NCI-H748 treated with DMSO at 0.1 percent for 48 hours (cell line): ENCODE data around the gene POP4.

Experiments
- DNase-seq: peaks from one replicate; lab custom pipeline; 2025; lab: John Stamatoyannopoulos, UW

The POP4 gene

GRCh38 chr19:29631450-29631849 lies 25.4 kb downstream of the POP4 start:
- DNase-seq, result no peak

GRCh38 chr19:29634002-29634401 lies 27.9 kb downstream of the POP4 start:
- no peak for DNase-seq

GRCh38 chr19:29634423-29635130 lies 28.5 kb downstream of the POP4 start:
- no peak for DNase-seq

- DNase-seq, result no peak
Observed at GRCh38 chr19:29635963-29636362, 29.9 kb downstream of the POP4 start.

- DNase-seq, result no peak
Observed at GRCh38 chr19:29636553-29637360, 30.7 kb downstream of the POP4 start.

DNA sequence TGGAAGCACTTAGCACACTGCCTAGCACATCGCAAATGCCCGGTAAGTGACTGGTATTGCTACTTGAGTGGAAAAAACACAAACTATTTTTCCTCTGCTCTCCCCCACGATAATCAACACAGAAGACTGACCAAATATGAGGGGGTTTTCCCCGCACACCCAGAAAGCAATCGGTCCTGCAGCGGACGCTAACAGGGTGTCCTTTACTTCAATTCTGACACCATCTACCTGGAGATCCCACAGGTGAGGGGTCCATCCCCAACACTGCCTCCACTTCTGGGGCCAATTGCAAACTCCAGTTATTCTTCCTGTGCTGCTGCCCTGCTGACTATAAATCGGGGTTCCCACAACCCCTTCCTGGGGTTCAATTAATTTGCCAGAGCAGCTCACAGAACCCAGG lies 33.0 kb downstream of the POP4 start:
- no peak for DNase-seq

GRCh38 chr19:29640231-29640630 lies 34.1 kb downstream of the POP4 start:
- no peak for DNase-seq

DNA sequence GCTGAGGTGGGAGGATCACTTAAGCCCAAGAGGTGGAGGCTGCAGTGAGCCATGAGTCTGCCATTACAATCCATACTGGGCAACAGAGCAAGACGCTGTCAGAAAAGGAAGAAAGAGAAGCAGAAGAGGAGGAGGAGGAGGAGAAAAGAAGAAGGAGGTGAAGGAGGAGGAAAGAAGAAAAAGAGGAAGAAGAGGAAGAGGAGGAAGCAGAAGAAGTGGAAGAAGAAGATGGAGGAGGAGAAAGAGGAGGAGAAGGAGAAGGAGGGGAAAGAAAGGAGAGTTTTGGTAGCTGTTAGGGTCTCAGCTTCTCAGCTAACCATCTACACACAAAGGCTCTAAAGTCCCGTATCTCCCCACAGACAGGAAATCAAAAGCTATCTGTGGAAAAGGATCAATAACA lies 35.5 kb downstream of the POP4 start:
- no peak for DNase-seq

DNA sequence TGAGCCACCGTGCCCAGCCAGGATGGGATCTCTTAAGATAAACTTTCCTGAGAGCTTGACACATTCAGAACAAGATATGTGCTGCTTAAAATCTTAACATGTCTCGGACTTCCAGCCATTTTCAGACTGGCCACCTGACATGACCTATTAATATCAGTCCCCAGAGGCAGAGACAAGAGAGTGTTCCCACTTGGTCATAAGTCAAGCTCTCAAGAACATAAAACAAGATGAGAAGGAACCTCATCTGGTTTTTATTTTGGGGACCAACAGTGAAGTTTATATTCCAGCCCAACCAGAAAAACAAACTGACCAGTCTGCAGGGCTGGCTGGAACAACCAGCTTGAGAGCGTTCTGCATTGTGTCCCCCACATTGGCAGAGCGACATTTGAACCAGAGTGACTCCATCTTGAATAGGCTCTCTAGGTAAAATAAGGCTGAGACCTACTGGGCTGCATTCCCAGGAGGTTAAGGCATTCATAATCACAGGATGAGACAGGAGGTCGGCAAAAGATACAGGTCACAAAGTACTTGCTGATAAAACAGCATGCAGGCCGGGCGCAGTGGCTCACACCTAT lies 37.4 kb downstream of the POP4 start:
- no peak for DNase-seq

GRCh38 chr19:29644210-29644609 lies 38.1 kb downstream of the POP4 start:
- no peak for DNase-seq

GRCh38 chr19:29645491-29645867 lies 39.4 kb downstream of the POP4 start:
- DNase-seq, result no peak

DNA sequence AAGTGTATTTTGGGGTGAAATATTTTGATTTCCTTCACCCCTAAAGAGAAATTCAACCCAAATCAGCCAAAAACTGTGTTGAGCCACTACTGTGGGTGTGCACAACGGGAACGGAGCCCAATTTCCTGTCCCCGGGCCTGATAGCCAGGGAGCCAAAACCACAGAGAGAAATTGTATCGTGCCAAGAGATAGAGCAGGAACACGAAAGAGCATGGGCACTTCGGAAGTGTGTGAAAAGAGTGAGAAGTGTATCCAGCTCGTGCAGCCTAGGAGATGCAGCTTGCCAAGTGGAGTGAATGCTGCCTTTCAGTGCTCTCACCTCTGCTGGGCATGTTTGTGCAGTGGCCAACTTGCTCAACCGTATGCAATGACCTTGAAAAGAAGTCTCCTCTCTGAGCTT lies 39.8 kb downstream of the POP4 start:
- no peak for DNase-seq

GRCh38 chr19:29650772-29651387 lies 44.8 kb downstream of the POP4 start:
- no peak for DNase-seq

- no peak for DNase-seq
Observed at GRCh38 chr19:29651622-29652394, 45.7 kb downstream of the POP4 start.

DNA sequence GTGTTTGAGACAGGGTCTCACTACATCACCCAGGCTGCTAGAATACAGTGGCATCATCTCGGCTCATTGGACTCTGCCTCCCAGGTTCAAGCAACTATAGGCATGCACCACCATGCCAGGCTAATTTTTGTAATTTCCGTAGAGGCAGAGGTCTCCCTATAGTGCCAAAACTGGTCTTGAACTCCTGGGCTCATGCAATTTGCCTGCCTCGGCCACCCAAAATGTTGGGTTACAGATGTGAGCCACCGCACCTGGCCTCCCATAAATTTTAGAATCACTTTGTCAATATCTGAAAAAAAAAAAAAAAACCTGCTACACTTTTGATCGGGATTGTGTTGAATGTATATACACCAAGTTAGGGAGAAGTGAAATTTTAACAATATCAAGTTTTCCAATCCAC lies 47.3 kb downstream of the POP4 start:
- DNase-seq, result no peak

- DNase-seq, result no peak
Observed at GRCh38 chr19:29655648-29656335, 49.7 kb downstream of the POP4 start.

- no peak for DNase-seq
Observed at GRCh38 chr19:29658221-29658991, 52.3 kb downstream of the POP4 start.

- DNase-seq, result no peak
Observed at GRCh38 chr19:29660835-29661234, 54.8 kb downstream of the POP4 start.

DNA sequence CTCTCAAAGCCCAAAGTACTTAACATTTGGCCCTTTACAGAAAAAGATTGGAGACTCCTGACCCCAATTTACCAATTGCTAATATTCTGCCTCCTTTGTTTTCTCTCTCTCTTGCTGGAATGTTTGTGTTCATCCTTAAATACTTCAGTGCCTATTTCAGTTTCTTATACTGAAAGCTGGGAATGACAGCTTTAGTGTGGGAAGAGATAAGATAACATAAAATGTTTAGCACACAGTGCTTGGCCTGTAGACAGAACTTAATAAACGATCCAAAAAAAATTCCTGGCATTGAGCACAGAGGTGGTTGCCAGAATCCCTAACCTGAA lies 56.2 kb downstream of the POP4 start:
- no peak for DNase-seq

GRCh38 chr19:29662604-29663404 lies 56.7 kb downstream of the POP4 start:
- no peak for DNase-seq
